Esophagus squamous epithelium (tissue), 5 donors: ENCODE data around the gene FIGNL2. TPM values are rescaled to one million over a fixed set of nuclear protein-coding genes. Genes with fewer than 3 reads are reported as not detected.
A peak's percentile ranks its signal among the peaks of the same experiment; 100 is the strongest.

ENCODE experiments used
- DNase-seq: peaks from one replicate; lab custom pipeline; 2025; lab: John Stamatoyannopoulos, UW
- H3K27ac ChIP-seq, 4 donors: fragments of 200-600 bp; sonication (generic); one replicate each; pipeline ENCODE4 v1.5.1; 2016 to 2019; ENCODE audit warnings: mild to moderate bottlenecking in 1 of 4
- H3K27me3 ChIP-seq, 4 donors: fragments of 200-600 bp; sonication (generic); 1 replicate in 3 of 4; 2 replicates in 1 of 4; pipeline versions ENCODE4 v1.5.1 to v1.6.0; 2017 to 2021; ENCODE audit warnings: antibody characterized with exemption in 1 of 4
- H3K36me3 ChIP-seq, 3 donors: fragments of 200-600 bp; sonication (generic); one replicate each; pipeline ENCODE4 v1.5.1; 2016 to 2019
- H3K4me1 ChIP-seq, 3 donors: fragments of 200-600 bp; sonication (generic); one replicate each; pipeline ENCODE4 v1.5.1; 2017 to 2019
- H3K4me3 ChIP-seq, 4 donors: fragments of 200-600 bp; sonication (generic); 1 replicate in 3 of 4; 2 replicates in 1 of 4; pipeline ENCODE4 v1.5.1; 2016 to 2019; ENCODE audit warnings: mild to moderate bottlenecking in 2 of 4, moderate library complexity in 1 of 4
- H3K9me3 ChIP-seq, 3 donors: fragments of 200-600 bp; sonication (generic); one replicate each; pipeline ENCODE4 v1.5.1; 2016 to 2019
- CTCF ChIP-seq, 6 experiments: fragments of 450-650 bp in 4 of 6; fragments of 200-600 bp in 2 of 6; sonication (generic) in 2 of 6; IDR thresholded peaks; one replicate each; pipeline ENCODE4 v1.5.1; 2016 to 2019; ENCODE audit warnings: antibody characterized with exemption in 6 of 6, mild to moderate bottlenecking in 4 of 6, moderate library complexity in 4 of 6
- POLR2A ChIP-seq, 4 donors: fragments of 450-650 bp; IDR thresholded peaks; one replicate each; pipeline ENCODE4 v1.6.1; 2017; ENCODE audit warnings: antibody characterized with exemption in 4 of 4, mild to moderate bottlenecking in 4 of 4, moderate library complexity in 3 of 4
- WGBS, 2 donors: methylation state at CpG; one replicate each; pipeline ENCODE4 v1.1.5; 2018; 5-methylcytosine and 5-hydroxymethylcytosine counted together
- intact Hi-C: fragments of 100-400 bp; cut with DNase I; formaldehyde crosslinking; loops from one replicate; pipeline ENCODE4 v1.15.0; 2022
- total RNA-seq, 4 donors: library from RNA; depleted of rRNA; stranded (reverse); fragments of >200 nt; gene quantifications; one replicate each; pipeline ENCODE4 v1.1.0, GENCODE V29; 2016
- donor health status: DM: yes; HTN: yes; CAD: no.

The FIGNL2 gene
- total RNA-seq, 4 donors from 2014 or later = 0.18 to 0.38 (median 0.19) TPM; not detected in 1

- no peak overlapping the region for H3K27ac ChIP-seq
- 87 to 88% methylated on average over 3 of the region's 3 CpGs for WGBS, 2 donors
- peaks cover 11 to 22% (median 13%) of the 10 kb centered on the region in 3 donors for H3K4me1 ChIP-seq
- intact Hi-C loops = no loop called here
- TF ChIP-seq CTCF (IDR thresholded peaks at IDR 0.05) (no peak), POLR2A (IDR thresholded peaks at IDR 0.05) (no peak)
- H3K36me3 ChIP-seq = no peaks in the 10 kb centered on the region
- H3K4me3 ChIP-seq = no peak overlapping the region
- H3K27me3 ChIP-seq = peaks cover 0 to 75% (median 8%) of the 10 kb centered on the region in 4 donors
- H3K9me3 ChIP-seq = no peaks in the 10 kb centered on the region
- no peak for DNase-seq
Measured at GRCh38 chr12:51860986-51861385, 12.5 kb upstream of the FIGNL2 start.

GRCh38 chr12:51855586-51856428, 7.3 kb upstream of the FIGNL2 start:
- intact Hi-C loops = no loop called here
- no peak for DNase-seq
- peak overlapping the region in 3 of 4 donors; percentile 14 to 52 (median 15) for H3K4me3 ChIP-seq
- peaks cover 0 to 16% (median 5%) of the 10 kb centered on the region in 3 donors for H3K4me1 ChIP-seq
- H3K9me3 ChIP-seq = no peaks in the 10 kb centered on the region
- H3K27me3 ChIP-seq = peaks cover 0 to 47% (median 0%) of the 10 kb centered on the region in 4 donors
- TF ChIP-seq POLR2A (IDR thresholded peaks at IDR 0.05) = no peak
- no peak for TF ChIP-seq CTCF (IDR thresholded peaks at IDR 0.05)
- H3K36me3 ChIP-seq = no peaks in the 10 kb centered on the region
- H3K27ac ChIP-seq = peak overlapping the region in 1 of 4 donors; percentile 21
- 22 to 45% methylated on average over 15 to 19 of the region's 21 CpGs for WGBS, 2 donors

GRCh38 chr12:51852404-51853137, 4.1 kb upstream of the FIGNL2 start:
- Histone ChIP-seq H3K27ac (no peak overlapping the region), H3K9me3 (no peaks in the 10 kb centered on the region), H3K4me3 (no peak overlapping the region), H3K36me3 (no peaks in the 10 kb centered on the region), H3K27me3 (peaks cover 0 to 69% (median 4%) of the 10 kb centered on the region in 4 donors), H3K4me1 (peaks cover 11 to 40% (median 17%) of the 10 kb centered on the region in 3 donors)
- DNase-seq = no peak
- intact Hi-C loops = no loop called here
- 76 to 77% methylated on average over 5 of the region's 5 CpGs for WGBS, 2 donors
- TF ChIP-seq CTCF (IDR thresholded peaks at IDR 0.05) (no peak), POLR2A (IDR thresholded peaks at IDR 0.05) (no peak)

- DNase-seq = no peak
- TF ChIP-seq POLR2A (IDR thresholded peaks at IDR 0.05) (no peak), CTCF (IDR thresholded peaks at IDR 0.05) (no peak)
- intact Hi-C loops = no loop called here
- Histone ChIP-seq H3K4me1 (peaks cover 17 to 50% (median 25%) of the 10 kb centered on the region in 3 donors), H3K4me3 (no peak overlapping the region), H3K9me3 (no peaks in the 10 kb centered on the region), H3K27me3 (peaks cover 0 to 71% (median 11%) of the 10 kb centered on the region in 4 donors), H3K36me3 (no peaks in the 10 kb centered on the region), H3K27ac (peak overlapping the region in 2 of 4 donors; percentile 33 to 82)
- 32 to 34% methylated on average over 6 of the region's 8 CpGs for whole genome bisulfite sequencing, 2 donors
Measured at GRCh38 chr12:51851413-51852124, 3.1 kb upstream of the FIGNL2 start.
